ENCODE results near the gene MARK2.

Gene MARK2

DNA sequence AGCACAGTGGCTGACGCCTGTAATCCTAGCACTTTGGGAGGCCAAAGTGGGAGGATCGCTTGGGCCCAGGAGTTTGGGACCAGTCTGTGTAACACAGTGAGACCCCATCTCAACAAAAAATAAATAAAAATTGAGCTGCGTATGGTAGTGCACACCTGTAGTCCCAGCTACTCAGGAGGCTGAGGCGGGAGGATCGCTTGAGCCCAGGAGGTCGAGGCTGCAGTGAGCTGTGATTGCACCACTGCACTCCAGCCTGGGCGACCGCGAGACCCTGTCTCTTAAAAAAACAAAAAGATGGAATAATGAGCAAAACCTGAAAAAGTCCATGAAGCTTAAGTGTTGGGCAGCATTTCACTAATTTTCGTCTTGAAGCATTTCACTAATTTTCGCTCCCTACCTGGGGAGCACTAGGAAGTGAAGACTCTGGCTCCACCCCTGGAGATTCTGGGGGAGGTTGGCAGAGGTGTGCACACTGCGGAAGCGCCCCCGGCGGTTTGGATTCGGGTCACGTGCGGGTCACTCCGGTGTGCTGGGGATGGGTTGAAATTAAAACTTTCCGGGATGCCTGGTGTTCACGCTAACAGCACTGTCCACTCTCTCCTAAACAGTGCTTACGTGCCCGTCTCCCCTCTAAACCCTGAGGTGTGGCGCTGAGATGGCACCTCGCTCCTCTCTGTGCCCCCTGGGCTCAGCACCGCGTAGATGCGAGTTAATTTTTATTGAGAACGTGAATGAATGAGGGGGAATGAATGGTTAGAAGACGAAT is 99.0 kb downstream of the MARK2 start:
- DNase-seq: peak in 1 of 2 experiments; percentile 68

DNA sequence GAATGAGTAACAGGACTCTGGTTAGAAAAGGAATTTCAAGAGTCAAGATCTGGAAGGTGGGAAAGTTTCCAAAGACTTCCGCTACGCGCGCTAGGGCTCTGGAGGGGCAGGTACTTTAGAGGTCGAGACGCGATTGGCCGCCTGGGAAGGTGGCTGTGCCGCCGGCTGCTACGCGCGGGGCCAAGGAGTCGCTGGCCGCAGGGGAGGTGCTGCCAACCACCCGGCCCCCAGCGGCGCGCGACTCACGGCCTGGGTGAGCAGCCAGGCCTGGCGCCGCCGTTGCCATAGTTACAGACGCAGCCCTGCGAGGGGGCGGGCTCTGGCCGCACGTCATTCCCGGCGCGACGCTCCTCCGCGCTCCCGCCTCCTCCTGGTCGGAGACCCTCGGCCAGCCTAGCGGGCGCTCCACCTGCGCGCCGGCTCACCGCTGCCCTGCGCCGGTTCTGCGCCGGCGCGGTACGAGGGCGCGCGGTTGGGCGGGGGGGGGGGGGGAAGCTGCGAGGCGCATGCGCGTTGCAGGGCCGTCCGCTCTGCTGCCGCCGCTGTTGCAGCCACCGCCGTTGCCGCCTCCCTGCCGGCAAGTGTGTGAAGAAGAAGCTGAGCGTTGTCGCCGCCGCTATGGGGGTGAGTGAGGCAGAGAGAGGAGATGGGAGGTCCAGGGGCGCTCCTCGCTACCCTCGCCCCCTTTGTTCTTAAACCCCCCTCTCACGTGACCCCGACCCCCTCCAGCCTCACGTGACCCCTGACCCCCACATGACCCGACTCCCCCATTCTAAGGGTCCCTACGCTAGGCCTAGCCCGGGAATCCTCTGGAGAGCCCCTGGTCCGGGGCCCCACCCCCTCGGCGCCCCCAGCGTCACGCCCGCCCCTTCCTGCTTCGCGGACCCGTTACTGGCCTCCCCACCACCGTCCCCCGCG is 99.8 kb downstream of the MARK2 start, which contains the start of gene NAA40:
Gene NAA40 (plus strand): TSS at position 524 of the 918 bp plus-strand sequence. CDS start 95 bp downstream, at position 619.
- peak; percentile 91 to 97 for DNase-seq

DNA sequence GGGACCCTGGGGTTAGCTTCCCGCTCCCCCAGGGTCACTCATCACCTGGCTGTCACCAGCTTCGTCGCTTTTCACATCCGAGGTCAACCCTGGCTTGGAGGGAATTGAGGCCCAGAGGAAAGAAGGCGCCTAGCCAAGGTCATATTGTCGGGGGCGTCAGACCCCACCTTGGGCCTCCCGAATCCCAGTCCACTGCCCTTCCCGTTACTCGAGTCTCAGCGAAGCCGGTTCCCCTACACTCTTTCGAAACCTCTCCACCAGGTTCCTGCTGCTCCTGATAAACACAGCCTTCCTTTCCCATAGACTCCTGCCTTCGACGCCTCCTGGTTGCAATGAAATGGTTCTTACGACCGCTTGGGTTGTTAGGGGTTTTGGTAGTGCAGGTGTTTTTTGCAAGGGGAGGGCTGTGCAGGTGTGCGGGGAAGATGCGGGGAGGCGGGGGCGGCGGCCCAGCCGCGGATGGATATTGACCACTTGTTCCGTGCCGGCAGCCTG is 100.5 kb downstream of the MARK2 start:
- no peak for DNase-seq

DNA sequence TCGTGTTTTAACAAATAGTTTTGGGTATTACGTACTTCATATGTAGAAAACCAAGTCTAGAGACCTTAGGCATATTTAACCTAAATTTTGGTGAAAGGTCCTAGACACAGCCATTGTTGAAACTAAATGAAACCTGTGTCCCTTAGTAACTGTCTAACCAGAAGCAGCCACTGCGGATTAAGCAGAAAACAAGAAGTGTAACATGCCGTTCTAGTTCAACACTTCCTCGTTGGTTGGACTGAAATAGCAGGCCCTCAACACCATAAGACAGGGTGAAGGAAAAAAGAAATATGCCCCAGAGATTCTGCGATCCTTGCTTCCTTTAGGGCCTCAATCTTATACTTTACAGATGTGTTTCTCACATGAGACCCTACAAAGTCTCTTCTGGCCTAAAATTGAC is 101.9 kb downstream of the MARK2 start:
- no peak for DNase-seq

DNA sequence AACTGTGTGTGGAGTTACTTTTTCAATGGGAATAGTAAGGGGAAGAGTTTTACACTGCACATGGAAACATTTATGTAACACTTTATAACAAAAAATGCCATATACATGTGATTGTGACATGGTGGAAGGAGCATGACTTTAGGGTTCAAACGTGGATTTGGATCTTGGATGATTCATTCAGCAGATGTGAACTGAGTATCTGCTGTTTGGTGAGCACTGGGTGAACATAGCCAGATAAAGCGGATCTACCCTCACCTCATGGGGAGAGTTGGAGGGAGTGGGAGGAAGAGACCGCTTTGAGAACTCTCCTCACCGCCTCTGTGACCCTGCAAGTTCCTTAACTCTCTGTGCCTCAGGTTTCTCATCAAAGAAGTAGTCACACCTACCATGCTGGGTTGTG is 103.0 kb downstream of the MARK2 start:
- no peak for DNase-seq

DNA sequence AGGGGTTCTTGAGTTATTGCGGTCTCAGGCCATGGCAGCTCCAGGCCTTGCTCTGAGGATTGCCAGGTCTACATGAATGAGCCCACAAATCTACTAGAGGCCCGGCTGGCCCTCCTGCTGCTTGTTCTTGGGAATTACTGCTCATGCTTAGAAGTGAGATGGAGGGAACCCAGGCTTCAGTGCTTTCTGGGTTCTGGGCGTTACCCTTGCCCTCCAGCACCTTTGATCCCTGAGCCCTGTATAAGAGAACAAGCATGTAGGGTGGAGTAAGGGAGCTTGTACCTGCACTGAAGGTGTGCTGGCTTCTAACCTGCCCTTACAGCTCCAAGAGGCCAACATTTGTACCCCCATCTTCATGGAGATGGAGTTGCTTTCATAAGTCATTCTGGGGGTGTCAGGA is 103.9 kb downstream of the MARK2 start:
- no peak for DNase-seq

DNA sequence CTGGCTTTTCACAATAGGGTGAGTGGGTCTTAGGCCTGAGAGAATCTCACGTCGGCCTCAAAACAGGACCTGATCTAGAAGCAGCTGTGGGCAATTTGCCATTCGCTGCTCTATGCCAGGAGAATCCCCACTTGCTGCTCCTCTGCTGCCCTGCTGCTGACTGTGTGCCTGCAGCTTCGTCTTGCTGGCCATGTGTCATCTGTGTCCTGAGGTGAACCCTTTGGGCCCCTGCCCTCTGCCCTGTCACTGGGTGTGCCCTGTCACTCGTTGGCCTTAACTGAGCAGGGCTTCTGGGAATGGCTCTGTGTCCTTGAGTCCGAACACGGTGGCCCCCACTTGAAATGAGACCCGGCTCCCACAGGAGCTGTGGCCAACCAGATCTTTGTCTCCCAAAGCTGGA is 106.1 kb downstream of the MARK2 start:
- no peak for DNase-seq

DNA sequence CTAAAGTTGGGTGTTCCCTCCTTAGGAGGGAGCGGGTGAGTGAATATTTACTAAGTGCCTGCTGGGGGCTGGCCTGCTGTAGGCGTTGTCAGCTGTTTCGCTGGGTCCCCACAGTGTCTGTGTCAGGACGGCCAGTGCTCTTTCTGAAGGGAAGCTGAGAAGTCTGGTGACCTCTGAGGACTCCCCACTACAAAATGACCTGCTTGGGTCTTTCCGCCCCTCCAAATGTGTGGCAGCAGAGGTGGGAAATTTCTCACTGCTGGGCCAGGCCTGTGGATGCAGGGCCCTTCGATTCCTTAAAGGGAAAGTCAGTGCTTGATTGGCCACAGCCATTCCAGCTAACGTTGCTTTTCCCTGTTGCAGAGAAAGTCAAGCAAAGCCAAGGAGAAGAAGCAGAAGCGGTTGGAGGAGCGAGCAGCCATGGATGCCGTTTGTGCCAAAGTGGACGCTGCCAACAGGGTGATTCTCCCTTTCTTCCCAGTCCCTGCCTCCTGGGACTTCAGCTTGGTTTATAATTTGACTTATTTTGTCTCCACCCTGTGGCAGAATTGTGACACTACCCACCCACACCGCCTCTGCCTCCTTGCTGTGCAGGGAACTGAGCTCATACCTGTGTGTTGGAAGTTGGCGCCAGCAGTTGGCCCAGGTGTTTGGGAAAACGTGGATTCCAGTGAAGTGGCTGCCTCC is 106.7 kb downstream of the MARK2 start:
- peak; percentile 54 to 77 for DNase-seq

DNA sequence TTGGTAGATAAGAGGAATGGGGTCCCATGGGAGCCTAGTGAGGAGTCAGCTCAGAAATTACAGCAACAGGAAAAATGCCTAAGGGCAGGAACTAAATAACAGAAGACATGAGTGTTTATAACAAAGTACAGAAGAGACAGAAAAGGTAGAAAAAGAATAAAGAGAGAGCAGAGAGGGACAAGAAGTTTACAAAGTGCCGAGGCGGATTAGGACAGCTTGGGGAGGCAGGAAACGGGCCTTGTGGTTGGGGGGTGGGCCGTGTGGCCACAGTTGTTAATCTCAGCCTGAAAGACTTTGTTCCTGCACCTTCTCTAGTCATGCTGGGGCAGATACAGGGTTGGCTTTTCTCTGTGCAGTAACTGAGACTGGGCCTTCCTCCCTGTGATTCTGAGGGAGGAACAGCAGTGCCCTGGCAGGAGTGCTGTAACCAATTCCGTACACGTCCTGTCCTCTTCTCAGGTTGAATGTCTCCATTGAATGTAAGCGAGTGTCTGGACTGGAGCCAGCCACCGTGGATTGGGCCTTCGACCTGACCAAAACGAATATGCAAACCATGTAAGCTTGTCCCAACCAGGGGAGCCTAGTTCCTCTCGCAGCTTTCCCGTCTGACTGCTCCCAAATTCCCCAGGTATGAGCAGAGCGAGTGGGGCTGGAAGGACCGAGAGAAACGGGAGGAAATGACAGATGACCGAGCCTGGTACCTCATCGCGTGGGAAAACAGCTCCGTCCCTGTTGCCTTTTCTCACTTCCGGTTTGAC is 113.0 kb downstream of the MARK2 start:
- DNase-seq: no peak

DNA sequence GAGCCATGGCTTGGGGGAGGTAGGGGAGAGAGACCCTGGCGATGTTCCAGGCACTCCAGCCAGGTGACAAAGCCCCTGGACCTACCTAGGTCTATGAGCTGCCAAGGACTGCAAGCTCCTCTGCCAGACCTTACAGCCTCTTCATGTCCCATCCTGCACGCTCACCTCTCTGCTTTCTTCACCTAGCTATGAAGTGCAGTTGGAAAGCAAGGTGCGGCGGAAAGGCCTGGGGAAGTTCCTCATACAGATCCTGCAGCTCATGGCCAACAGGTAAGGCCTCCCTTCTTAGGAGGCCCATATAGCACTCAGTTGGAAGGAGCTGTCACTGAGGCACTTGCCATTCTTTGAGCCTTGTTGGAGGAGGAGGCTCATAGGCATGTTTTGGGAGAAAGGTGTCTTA is 113.7 kb downstream of the MARK2 start:
- DNase-seq: no peak

DNA sequence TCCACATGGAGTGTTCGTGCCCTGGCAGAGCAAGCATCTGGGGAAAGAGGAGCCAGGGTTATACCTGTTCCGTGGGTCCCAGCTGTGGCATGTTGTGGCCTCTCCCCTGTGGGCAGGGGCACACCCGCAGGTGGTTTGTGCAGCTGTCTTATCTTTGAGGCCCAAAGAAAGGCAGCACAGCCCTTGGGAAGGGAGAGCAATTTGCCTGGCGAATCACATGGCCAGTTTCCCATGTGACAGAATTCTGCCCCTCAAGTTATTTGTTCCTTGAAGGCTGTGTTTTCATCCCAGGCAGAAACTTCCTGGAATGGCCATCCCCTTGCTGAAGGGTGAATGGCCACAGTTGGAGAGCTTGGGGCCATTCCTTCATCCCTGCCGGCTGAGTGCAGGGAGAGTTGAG is 119.1 kb downstream of the MARK2 start:
- no peak for DNase-seq
